Activated CD4-positive, alpha-beta T cell treated with anti-CD3 and anti-CD28 coated beads, Interleukin-2, amount 10 ng/mL, durations not matched to agents 24 days and 14 days (primary cell): ENCODE measurements around the gene DTX1. TPM values are rescaled to one million over a fixed set of nuclear protein-coding genes. Genes with fewer than 3 reads are reported as not detected.
"Not testable (repeated sequence)": the region's sequence is repeated elsewhere in the genome, so short reads cannot be mapped to it uniquely, and the experiment has no call there.

Source experiments
- DNase-seq: peaks from one replicate; pipeline ENCODE4 v3.0.0; 2022
- H3K27ac Mint-ChIP-seq: one replicate; pipeline ENCODE4 v1.8.0; 2022; ENCODE audit warnings: mild to moderate bottlenecking, mixed read lengths
- H3K27me3 Mint-ChIP-seq: one replicate; pipeline ENCODE4 v1.8.0; 2022; ENCODE audit warnings: mixed read lengths
- H3K36me3 Mint-ChIP-seq: one replicate; pipeline ENCODE4 v1.8.0; 2022; ENCODE audit warnings: low read depth, mild to moderate bottlenecking, mixed read lengths
- H3K4me1 Mint-ChIP-seq: one replicate; pipeline ENCODE4 v1.8.0; 2021; ENCODE audit warnings: mixed read lengths
- H3K4me3 Mint-ChIP-seq: one replicate; pipeline ENCODE4 v1.8.0; 2022; ENCODE audit warnings: mild to moderate bottlenecking, moderate library complexity, mixed read lengths
- H3K9me3 Mint-ChIP-seq: one replicate; pipeline ENCODE4 v1.8.0; 2021; ENCODE audit warnings: mixed read lengths
- intact Hi-C: fragments of 100-400 bp; cut with micrococcal nuclease; formaldehyde crosslinking; loops from one replicate; pipeline ENCODE4 v1.15.1; 2023
- total RNA-seq: library from RNA; stranded (reverse); gene quantifications from 2 replicates; pipeline ENCODE4 v1.2.3, GENCODE V29; 2022

DTX1 gene
- total RNA-seq, 1 donor from 2014 or later, result 0.09 TPM

- Mint-ChIP-seq H3K36me3 (no peaks in the 10 kb centered on the region), H3K4me1 (no peaks in the 10 kb centered on the region), H3K9me3 (no peaks in the 10 kb centered on the region), H3K27me3 (no peaks in the 10 kb centered on the region), H3K4me3 (no peak overlapping the region), H3K27ac (no peak overlapping the region)
- no peak for DNase-seq
- intact Hi-C loops, result no loop called here
These were observed 56.9 kb downstream of the DTX1 start for GRCh38 chr12:113113397-113113796.

- no peaks in the 10 kb centered on the region for H3K4me1 Mint-ChIP-seq
- H3K9me3 Mint-ChIP-seq, result no peaks in the 10 kb centered on the region
- no peak overlapping the region for H3K27ac Mint-ChIP-seq
- no peak overlapping the region for H3K4me3 Mint-ChIP-seq
- DNase-seq, result no peak
- no peaks in the 10 kb centered on the region for H3K27me3 Mint-ChIP-seq
- H3K36me3 Mint-ChIP-seq, result no peaks in the 10 kb centered on the region
- intact Hi-C loops, result no loop called here
These were observed 58.1 kb downstream of the DTX1 start for GRCh38 chr12:113114447-113115178.

DNA sequence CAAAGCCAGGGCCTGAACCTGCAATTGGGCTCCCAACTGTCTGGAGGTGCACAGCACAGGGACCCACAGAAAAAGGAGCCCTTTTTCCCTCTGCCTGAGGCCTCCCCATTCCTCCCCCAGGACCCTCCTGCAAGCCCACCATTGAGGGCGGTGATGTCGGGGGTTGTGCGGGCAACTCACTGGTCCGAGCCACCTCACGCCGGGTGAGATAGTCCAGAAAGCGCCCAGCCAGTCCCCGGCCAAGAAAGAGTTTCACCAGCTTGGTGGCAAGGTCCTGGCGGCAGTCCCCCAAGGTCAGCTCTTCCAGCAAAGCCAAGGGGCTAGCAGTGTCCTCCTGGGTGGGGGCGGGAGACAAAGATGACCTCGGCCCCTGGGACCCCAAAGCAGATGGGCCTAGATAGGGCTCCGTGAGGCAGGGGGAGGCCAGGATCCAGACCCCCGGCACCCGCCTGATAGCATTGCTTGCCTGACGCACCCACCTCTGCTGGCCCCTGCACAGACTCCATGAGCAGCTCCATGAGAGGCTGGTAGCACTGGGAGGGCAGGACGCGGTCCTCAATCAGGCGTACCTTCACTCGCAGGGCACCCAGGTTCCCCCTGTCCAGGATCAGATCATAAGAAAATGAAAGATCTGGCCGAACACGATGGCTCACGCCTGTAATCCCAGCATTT, 59.1 kb downstream of the DTX1 start:
- Mint-ChIP-seq H3K4me1 (no peaks in the 10 kb centered on the region), H3K27me3 (no peaks in the 10 kb centered on the region), H3K36me3 (no peaks in the 10 kb centered on the region), H3K9me3 (no peaks in the 10 kb centered on the region), H3K4me3 (no peak overlapping the region), H3K27ac (no peak overlapping the region)
- intact Hi-C loops, result no loop called here
- DNase-seq, result no peak

DNA sequence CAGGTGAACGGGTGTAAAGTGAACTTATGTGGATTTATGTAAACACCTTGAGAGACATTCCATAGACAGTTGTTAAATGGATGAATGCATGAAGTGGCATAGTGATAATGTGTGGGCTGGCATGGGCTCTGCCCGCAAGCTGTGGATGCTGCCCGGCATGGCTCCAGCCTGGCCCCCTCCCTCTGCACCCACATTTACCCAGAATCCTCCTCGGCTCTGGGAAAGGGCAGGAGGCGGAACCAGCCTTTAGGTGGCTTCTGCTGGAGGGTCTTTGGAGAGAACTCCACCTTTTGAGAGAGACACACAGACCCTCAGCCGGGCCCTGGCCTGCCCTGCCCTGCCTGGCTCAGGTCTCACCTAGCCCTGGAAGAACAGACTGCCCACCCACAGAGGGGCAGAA, 60.3 kb downstream of the DTX1 start:
- no peak overlapping the region for H3K4me3 Mint-ChIP-seq
- no peak overlapping the region for H3K27ac Mint-ChIP-seq
- no peaks in the 10 kb centered on the region for H3K4me1 Mint-ChIP-seq
- no peak for DNase-seq
- H3K27me3 Mint-ChIP-seq, result no peaks in the 10 kb centered on the region
- no peaks in the 10 kb centered on the region for H3K9me3 Mint-ChIP-seq
- intact Hi-C loops, result no loop called here
- H3K36me3 Mint-ChIP-seq, result no peaks in the 10 kb centered on the region

DNA sequence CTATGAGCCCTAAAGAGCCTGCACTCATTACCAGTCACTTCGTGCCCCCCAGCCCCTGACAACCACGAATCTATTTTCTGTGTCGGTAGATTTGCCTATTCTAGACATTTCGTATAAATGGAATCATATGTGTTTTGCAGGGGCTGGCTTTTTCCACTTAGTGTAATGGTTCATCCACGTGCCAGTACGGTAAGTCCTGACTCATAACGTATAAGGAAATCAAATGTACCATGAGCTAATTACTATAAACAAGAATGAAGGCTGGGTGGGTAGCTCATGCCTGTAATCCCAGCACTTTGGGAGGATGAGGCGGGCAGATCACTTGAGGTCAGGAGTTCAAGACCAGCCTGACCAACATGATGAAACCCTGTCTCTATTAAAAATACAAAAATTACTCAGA, 61.2 kb downstream of the DTX1 start:
- H3K4me3 Mint-ChIP-seq, H3K9me3 Mint-ChIP-seq, H3K36me3 Mint-ChIP-seq, H3K4me1 Mint-ChIP-seq, H3K27ac Mint-ChIP-seq, intact Hi-C loops, DNase-seq, H3K27me3 Mint-ChIP-seq: not testable (repeated sequence)

DNA sequence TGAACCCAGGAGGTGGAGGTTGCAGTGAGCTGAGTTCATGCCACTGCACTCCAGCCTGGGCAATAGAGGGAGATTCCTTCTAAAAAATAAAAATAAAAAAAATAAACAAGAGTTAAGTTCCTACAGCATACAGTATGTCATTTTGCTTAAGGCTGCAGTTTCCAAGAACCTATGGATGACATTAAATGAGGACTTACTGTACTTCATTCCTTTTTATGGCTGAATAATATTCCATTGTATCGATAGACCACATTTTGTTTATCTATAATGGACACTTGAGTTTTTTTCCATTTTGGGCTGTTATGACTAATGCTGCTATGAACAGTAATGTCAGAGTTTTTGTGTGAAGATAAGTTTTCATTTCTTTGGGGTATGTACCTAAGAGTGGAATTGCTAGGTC, 61.6 kb downstream of the DTX1 start:
- no peak for DNase-seq
- H3K4me1 Mint-ChIP-seq, result no peaks in the 10 kb centered on the region
- no peak overlapping the region for H3K27ac Mint-ChIP-seq
- no peaks in the 10 kb centered on the region for H3K27me3 Mint-ChIP-seq
- H3K4me3 Mint-ChIP-seq, result no peak overlapping the region
- no peaks in the 10 kb centered on the region for H3K36me3 Mint-ChIP-seq
- H3K9me3 Mint-ChIP-seq, result peaks cover 4% of the 10 kb centered on the region
- intact Hi-C loops, result no loop called here

GRCh38 chr12:113119980-113120669, 63.6 kb downstream of the DTX1 start:
- H3K36me3 Mint-ChIP-seq, result no peaks in the 10 kb centered on the region
- no peak overlapping the region for H3K4me3 Mint-ChIP-seq
- intact Hi-C loops, result no loop called here
- no peaks in the 10 kb centered on the region for H3K27me3 Mint-ChIP-seq
- no peak overlapping the region for H3K27ac Mint-ChIP-seq
- no peak for DNase-seq
- peaks cover 7% of the 10 kb centered on the region for H3K9me3 Mint-ChIP-seq
- H3K4me1 Mint-ChIP-seq, result no peaks in the 10 kb centered on the region

DNA sequence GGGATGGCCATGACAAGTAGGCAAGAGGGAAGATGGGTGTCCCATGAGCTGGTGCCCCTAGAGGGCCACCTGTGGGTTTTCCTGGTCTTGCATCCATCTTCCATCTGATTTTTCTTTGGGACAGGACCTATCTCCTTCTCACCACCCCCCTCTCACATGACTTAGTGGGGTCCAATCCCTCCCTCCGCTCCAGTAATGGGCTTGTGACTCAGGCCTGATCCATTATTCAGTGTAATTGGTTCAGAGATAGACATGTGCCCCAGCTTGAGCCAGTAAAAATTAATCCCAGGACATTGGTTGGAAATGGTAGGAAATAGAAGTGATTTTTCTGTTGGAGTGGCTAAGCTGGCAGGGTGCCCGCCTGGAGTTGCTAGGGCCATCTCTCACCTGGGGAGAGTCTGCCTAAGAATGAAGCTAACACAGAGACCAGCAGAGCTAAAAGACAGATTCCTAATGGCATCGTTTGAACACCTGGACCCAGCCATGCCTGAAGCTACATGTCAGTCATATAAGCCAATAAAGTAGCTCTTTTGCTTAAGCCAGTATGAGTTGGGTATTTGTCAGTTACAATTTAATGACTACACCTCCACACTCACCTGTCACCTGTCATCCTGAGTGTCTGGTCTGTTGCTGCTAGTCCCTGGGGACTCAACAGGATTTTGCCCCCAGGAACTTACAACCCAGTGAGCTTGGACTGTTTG, 64.3 kb downstream of the DTX1 start:
- Mint-ChIP-seq H3K4me3 (no peak overlapping the region), H3K36me3 (no peaks in the 10 kb centered on the region), H3K9me3 (peaks cover 7% of the 10 kb centered on the region), H3K27me3 (no peaks in the 10 kb centered on the region), H3K27ac (no peak overlapping the region), H3K4me1 (no peaks in the 10 kb centered on the region)
- intact Hi-C loops, result no loop called here
- no peak for DNase-seq

DNA sequence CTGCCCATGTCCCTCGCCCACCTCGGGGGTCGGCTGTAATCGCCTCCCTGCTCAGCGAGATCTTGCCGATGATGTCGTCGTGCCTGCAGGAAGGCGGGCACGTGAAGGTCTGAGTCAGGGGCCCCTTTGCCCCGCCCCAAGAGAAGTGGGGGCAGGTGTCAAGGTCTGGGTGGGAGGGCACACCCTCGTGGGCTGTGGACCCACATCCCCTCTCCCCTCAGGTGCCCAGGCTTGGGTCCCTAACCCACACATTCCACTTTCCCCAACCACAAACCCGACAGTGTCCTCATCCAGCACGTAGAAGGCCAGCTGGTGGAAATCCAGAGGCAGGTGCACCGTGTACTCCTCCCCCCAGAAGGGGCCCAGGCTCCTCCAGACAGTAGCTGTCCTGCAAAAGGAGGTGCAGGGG, 71.3 kb downstream of the DTX1 start:
- Mint-ChIP-seq H3K27me3 (no peaks in the 10 kb centered on the region), H3K4me3 (no peak overlapping the region), H3K4me1 (no peaks in the 10 kb centered on the region), H3K9me3 (peaks cover 6% of the 10 kb centered on the region), H3K27ac (no peak overlapping the region), H3K36me3 (no peaks in the 10 kb centered on the region)
- intact Hi-C loops, result no loop called here
- DNase-seq, result no peak

- no peak for DNase-seq
- H3K27me3 Mint-ChIP-seq, result no peaks in the 10 kb centered on the region
- no peak overlapping the region for H3K27ac Mint-ChIP-seq
- H3K36me3 Mint-ChIP-seq, result no peaks in the 10 kb centered on the region
- H3K4me3 Mint-ChIP-seq, result no peak overlapping the region
- H3K9me3 Mint-ChIP-seq, result no peaks in the 10 kb centered on the region
- intact Hi-C loops, result no loop called here
- no peaks in the 10 kb centered on the region for H3K4me1 Mint-ChIP-seq
These were observed 72.5 kb downstream of the DTX1 start for GRCh38 chr12:113128802-113129663.

- no peaks in the 10 kb centered on the region for H3K36me3 Mint-ChIP-seq
- H3K4me1 Mint-ChIP-seq, result no peaks in the 10 kb centered on the region
- no peaks in the 10 kb centered on the region for H3K9me3 Mint-ChIP-seq
- intact Hi-C loops, result loop anchor here (5.0 kb wide), 1 partner anchor 33 kb away; no protein-coding TSS in a partner anchor
- no peak overlapping the region for H3K27ac Mint-ChIP-seq
- H3K4me3 Mint-ChIP-seq, result no peak overlapping the region
- DNase-seq, result no peak
- H3K27me3 Mint-ChIP-seq, result no peaks in the 10 kb centered on the region
These were observed 73.3 kb downstream of the DTX1 start for GRCh38 chr12:113129664-113130456.

GRCh38 chr12:113130457-113131135, 74.1 kb downstream of the DTX1 start:
- intact Hi-C loops, result loop anchor here (5.0 kb wide), 1 partner anchor 33 kb away; no protein-coding TSS in a partner anchor
- no peak for DNase-seq
- Mint-ChIP-seq H3K27ac (no peak overlapping the region), H3K36me3 (no peaks in the 10 kb centered on the region), H3K4me1 (peaks cover 2% of the 10 kb centered on the region), H3K27me3 (no peaks in the 10 kb centered on the region), H3K9me3 (no peaks in the 10 kb centered on the region), H3K4me3 (no peak overlapping the region)
